Astrocyte (in vitro differentiated cells and primary cell): ENCODE results near the gene PRR5L. TPM values are rescaled to one million over a fixed set of nuclear protein-coding genes. Genes with fewer than 3 reads are reported as not detected.

Experiments used
- DNase-seq: peaks from one replicate; pipeline ENCODE4 v3.0.0-alpha.2; 2010; ENCODE audit warnings: low read depth
- FAIRE-seq: peaks from 2 replicates; lab custom pipeline; 2011; peaks lifted over from hg19 to GRCh38; lab: Jason Lieb, UNC
- H2AFZ ChIP-seq: 2 replicates; pipeline ENCODE4 v1.6.0; 2012; ENCODE audit warnings: low read depth, low read length, inconsistent platforms
- H3K27ac ChIP-seq: 2 replicates; pipeline ENCODE4 v1.5.1; 2011; ENCODE audit warnings: low read depth, low read length, inconsistent platforms
- H3K27me3 ChIP-seq: 2 replicates; pipeline ENCODE4 v1.6.0; 2011; ENCODE audit warnings: low read length, inconsistent platforms; ENCODE audit not compliant: insufficient read depth
- H3K36me3 ChIP-seq: 2 replicates; pipeline ENCODE4 v1.5.1; 2011; ENCODE audit warnings: low read length, inconsistent platforms; ENCODE audit not compliant: insufficient read depth
- H3K4me1 ChIP-seq: 2 replicates; pipeline ENCODE4 v1.5.1; 2011; ENCODE audit warnings: low read length, inconsistent platforms; ENCODE audit not compliant: insufficient read depth
- H3K4me2 ChIP-seq: 2 replicates; pipeline ENCODE4 v1.6.0; 2012; ENCODE audit warnings: low read length, inconsistent platforms
- H3K4me3 ChIP-seq: 2 replicates; pipeline ENCODE4 v1.5.1; 2011; ENCODE audit warnings: low read depth, mild to moderate bottlenecking, low read length, inconsistent platforms; ENCODE audit not compliant: insufficient read depth
- H3K79me2 ChIP-seq: 2 replicates; pipeline ENCODE4 v1.6.0; 2012; ENCODE audit warnings: mild to moderate bottlenecking, low read length, inconsistent platforms; ENCODE audit not compliant: insufficient read depth
- H3K9ac ChIP-seq: 2 replicates; pipeline ENCODE4 v1.6.0; 2012; ENCODE audit warnings: mild to moderate bottlenecking, low read length, inconsistent platforms
- H3K9me3 ChIP-seq: 2 replicates; pipeline ENCODE4 v1.5.1; 2012; ENCODE audit warnings: low read depth, mild to moderate bottlenecking, low read length, inconsistent platforms; ENCODE audit not compliant: insufficient read depth
- H4K20me1 ChIP-seq: 2 replicates; pipeline ENCODE4 v1.6.0; 2012; ENCODE audit warnings: low read length, inconsistent platforms; ENCODE audit not compliant: insufficient read depth
- H3K27ac Mint-ChIP-seq: one replicate; pipeline ENCODE4 v1.8.0; 2021; ENCODE audit warnings: mild to moderate bottlenecking, mixed read lengths; ENCODE audit not compliant: unreplicated experiment
- H3K27me3 Mint-ChIP-seq: one replicate; pipeline ENCODE4 v1.8.0; 2021; ENCODE audit warnings: low read depth, mixed read lengths; ENCODE audit not compliant: unreplicated experiment
- H3K36me3 Mint-ChIP-seq: one replicate; pipeline ENCODE4 v1.8.0; 2021; ENCODE audit warnings: low read depth, mixed read lengths; ENCODE audit not compliant: unreplicated experiment
- H3K4me1 Mint-ChIP-seq: one replicate; pipeline ENCODE4 v1.8.0; 2021; ENCODE audit warnings: low read depth, mixed read lengths; ENCODE audit not compliant: unreplicated experiment
- H3K4me3 Mint-ChIP-seq: one replicate; pipeline ENCODE4 v1.8.0; 2021; ENCODE audit warnings: mild to moderate bottlenecking, moderate library complexity, mixed read lengths; ENCODE audit not compliant: unreplicated experiment
- H3K9me3 Mint-ChIP-seq: one replicate; pipeline ENCODE4 v1.8.0; 2021; ENCODE audit warnings: mild to moderate bottlenecking, mixed read lengths; ENCODE audit not compliant: unreplicated experiment
- EZH2 ChIP-seq: IDR thresholded peaks from 2 replicates; pipeline ENCODE4 v1.6.1; 2012; ENCODE audit warnings: mild to moderate bottlenecking, low read length, inconsistent platforms; ENCODE audit not compliant: insufficient read depth
- total RNA-seq: library from RNA; stranded (reverse); gene quantifications from 2 replicates; pipeline ENCODE4 v1.2.1, GENCODE V29; 2021
- TF ChIP-seq, protein P1 (sequence below): IDR thresholded peaks from 2 replicates; pipeline ENCODE4 v1.5.1; 2011; ENCODE audit warnings: low read depth, mild to moderate bottlenecking, inconsistent platforms, low read length, moderate library complexity; ENCODE audit not compliant: insufficient read depth

The PRR5L gene
- total RNA-seq, 1 donor from 2014 or later, result 55.6 TPM

DNA sequence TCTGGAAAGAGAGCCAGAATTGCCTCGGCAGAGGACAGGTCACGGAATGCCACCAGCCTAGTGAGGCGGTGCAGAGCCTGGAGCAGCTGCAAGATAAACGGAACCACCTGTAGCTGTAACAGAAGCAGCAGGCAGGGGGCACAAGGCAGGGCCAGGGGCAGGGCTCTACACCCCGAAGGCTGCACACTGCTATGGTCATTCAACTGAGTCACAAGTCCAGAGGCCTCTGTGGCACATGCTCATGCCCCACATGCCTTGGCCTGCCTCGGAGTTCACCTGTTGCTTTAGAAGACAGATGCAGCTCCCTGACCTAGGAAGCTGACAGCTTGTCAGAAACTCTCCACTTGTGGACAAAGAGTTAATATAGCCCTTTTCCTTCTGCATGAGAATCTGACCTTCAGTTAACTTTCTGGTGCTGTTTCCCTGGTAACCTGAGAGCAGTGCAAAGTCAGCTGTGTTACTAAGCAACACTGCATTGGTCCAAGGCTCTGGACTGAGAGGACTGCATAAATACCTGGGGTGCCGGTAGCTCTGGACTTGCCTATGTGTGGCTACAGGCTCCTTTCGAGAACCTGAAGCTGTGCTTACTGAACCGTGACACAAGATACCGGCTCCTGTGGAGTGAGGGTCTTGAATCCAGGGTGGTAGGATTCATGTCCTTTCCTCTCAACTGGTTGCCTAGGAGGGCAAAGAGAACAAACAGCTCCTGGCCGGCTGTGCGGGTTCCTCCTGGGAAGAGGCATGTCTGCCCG is 17.4 kb upstream of the PRR5L start:
- FAIRE-seq, result no peak
- Histone ChIP-seq H3K36me3 (peaks cover 4% of the 10 kb centered on the region), H4K20me1 (peaks cover 39% of the 10 kb centered on the region), H3K4me1 (peaks cover 5% of the 10 kb centered on the region), H2AFZ (no peak overlapping the region), H3K4me3 (no peak overlapping the region), H3K9me3 (no peaks in the 10 kb centered on the region), H3K27ac (no peak overlapping the region), H3K4me2 (no peak overlapping the region), H3K9ac (no peak overlapping the region), H3K27me3 (no peaks in the 10 kb centered on the region), H3K79me2 (peaks cover 30% of the 10 kb centered on the region)
- H3K36me3 Mint-ChIP-seq, result peaks cover 14% of the 10 kb centered on the region
- H3K27ac Mint-ChIP-seq, result no peak overlapping the region
- TF ChIP-seq EZH2, result no peak
- TF ChIP-seq, protein P1, sequence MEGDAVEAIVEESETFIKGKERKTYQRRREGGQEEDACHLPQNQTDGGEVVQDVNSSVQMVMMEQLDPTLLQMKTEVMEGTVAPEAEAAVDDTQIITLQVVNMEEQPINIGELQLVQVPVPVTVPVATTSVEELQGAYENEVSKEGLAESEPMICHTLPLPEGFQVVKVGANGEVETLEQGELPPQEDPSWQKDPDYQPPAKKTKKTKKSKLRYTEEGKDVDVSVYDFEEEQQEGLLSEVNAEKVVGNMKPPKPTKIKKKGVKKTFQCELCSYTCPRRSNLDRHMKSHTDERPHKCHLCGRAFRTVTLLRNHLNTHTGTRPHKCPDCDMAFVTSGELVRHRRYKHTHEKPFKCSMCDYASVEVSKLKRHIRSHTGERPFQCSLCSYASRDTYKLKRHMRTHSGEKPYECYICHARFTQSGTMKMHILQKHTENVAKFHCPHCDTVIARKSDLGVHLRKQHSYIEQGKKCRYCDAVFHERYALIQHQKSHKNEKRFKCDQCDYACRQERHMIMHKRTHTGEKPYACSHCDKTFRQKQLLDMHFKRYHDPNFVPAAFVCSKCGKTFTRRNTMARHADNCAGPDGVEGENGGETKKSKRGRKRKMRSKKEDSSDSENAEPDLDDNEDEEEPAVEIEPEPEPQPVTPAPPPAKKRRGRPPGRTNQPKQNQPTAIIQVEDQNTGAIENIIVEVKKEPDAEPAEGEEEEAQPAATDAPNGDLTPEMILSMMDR, result no peak
- H3K9me3 Mint-ChIP-seq, result peaks cover 2% of the 10 kb centered on the region
- no peaks in the 10 kb centered on the region for H3K27me3 Mint-ChIP-seq
- peaks cover 14% of the 10 kb centered on the region for H3K4me1 Mint-ChIP-seq
- DNase-seq, result peak; percentile 17
- no peak overlapping the region for H3K4me3 Mint-ChIP-seq

DNA sequence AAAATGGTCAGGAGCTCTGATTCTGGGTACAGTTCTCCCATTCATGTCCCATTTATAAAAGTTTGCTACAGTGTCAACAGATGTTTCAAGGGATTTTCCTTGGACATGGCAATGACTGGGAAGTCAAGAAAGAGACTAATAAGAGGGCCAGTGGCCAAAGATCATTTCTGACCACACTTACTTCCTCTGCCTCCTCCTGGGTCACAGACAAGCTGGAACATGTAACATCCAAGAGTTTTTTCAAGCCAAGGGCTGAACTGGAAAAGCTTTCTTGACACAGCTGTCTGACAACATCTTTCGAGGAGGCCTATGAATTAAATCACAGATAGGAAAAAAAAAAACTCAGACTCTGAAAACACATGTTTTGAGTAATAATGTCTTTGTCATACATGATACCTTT is 15.6 kb upstream of the PRR5L start:
- Histone ChIP-seq H3K4me2 (no peak overlapping the region), H3K27me3 (no peaks in the 10 kb centered on the region)
- DNase-seq, result no peak

More for the DNA sequence above, 15.6 kb upstream of the PRR5L start:
- H3K36me3 Mint-ChIP-seq, result peaks cover 5% of the 10 kb centered on the region
- TF ChIP-seq, protein P1, result no peak
- TF ChIP-seq EZH2, result no peak
- peaks cover 5% of the 10 kb centered on the region for H3K4me1 ChIP-seq
- peaks cover 14% of the 10 kb centered on the region for H3K4me1 Mint-ChIP-seq
- no peak overlapping the region for H3K4me3 Mint-ChIP-seq
- H3K9me3 Mint-ChIP-seq, result peaks cover 2% of the 10 kb centered on the region
- peaks cover 46% of the 10 kb centered on the region for H3K79me2 ChIP-seq
- no peak overlapping the region for H2AFZ ChIP-seq
- no peak overlapping the region for H3K9ac ChIP-seq
- peaks cover 4% of the 10 kb centered on the region for H3K36me3 ChIP-seq
- peaks cover 45% of the 10 kb centered on the region for H4K20me1 ChIP-seq
- no peak overlapping the region for H3K27ac ChIP-seq
- no peaks in the 10 kb centered on the region for H3K27me3 Mint-ChIP-seq
- no peak for FAIRE-seq
- H3K27ac Mint-ChIP-seq, result no peak overlapping the region
- no peaks in the 10 kb centered on the region for H3K9me3 ChIP-seq
- H3K4me3 ChIP-seq, result no peak overlapping the region
